GM12874 (cell line): ENCODE results near the gene DNAH5.

Source experiments
- CTCF ChIP-seq: IDR thresholded peaks from 2 replicates; pipeline ENCODE4 v1.5.1; 2011; ENCODE audit warnings: low read depth, mild to moderate bottlenecking, control low read depth, low read length, moderate library complexity; ENCODE audit not compliant: insufficient read depth

The DNAH5 gene

DNA sequence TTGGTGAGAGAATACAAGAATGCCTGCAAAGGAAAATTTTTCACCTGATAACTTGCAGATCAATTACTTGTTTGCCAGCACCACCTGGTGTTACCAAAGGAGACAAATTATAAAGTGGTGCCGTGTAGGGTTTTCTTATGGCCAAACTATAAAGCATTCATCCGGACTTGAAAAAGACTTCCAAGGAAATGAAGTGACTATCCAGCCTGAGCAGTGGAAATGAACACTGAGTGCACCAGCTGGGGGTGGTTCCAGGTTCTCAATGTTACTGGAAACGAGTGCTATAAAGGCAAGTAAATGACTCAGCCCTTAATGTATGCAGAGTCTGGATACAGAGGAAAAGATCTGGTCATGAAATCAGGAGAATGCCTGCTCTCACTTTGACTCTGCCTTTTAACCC is 113.1 kb downstream of the DNAH5 start:
- TF ChIP-seq CTCF: no peak

- no peak for TF ChIP-seq CTCF
Observed at GRCh38 chr5:13830536-13830935, 114.0 kb downstream of the DNAH5 start.

DNA sequence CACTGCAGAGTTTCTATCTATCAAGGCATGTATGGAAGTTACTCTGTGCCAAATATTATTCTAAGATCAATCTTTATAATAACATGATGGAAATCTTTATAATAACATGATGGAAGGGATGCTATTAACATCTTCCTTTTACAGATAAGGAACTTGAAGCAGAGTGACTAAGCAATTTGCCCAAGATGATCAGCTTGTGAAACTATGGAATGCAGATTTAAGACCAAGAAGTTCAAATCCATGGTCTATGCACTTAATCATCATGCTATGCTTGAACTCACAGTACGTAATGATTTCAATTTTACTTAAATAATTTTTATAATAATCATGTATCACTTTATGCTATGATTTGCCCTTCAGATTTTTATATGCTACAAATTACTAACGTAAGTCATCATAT is 123.1 kb downstream of the DNAH5 start:
- no peak for TF ChIP-seq CTCF

DNA sequence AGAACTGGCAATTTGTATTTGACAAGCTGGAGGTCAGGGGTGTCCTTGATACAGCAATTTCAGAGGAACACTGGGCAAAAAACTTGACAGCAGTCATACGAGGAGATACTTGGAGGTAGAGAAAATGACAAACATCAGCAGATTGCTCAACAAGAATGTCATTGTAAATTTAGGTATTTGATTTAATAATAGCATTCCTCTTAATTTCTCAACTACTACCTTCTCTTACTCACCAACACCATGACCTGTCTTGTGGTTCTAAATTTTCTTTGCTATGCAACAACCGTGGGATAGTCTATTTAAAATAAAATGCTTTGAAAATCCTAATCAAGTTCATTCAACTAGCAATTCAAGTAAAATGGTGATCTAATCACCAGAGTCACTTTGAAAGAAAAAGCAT is 128.4 kb downstream of the DNAH5 start:
- no peak for TF ChIP-seq CTCF

- no peak for TF ChIP-seq CTCF
Observed at GRCh38 chr5:13814301-13814700, 130.2 kb downstream of the DNAH5 start.

- no peak for TF ChIP-seq CTCF
Observed at GRCh38 chr5:13809921-13810320, 134.6 kb downstream of the DNAH5 start.

DNA sequence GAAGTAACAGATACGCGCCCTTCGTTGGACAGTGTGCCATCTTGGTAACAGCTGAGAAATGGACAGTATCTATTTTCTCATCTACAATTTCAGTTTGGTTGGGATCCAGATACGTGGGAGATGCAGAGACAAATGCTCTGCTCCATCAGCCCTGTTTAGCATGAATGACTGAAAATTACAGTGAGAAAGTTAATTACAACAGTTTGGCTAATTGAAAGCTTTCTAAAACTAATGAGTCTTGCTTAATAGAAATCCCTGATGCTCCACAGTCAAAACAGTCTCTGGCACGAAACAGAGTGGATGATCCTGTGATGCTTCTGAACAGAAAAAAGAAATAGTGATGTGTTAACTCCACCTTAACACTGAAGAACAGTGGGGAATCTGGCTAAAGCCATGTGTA is 140.2 kb downstream of the DNAH5 start:
- no peak for TF ChIP-seq CTCF
